ENCODE measurements around the gene TF.

TF gene

GRCh38 chr3:133831966-133832801, 86.0 kb downstream of the TF start:
- DNase-seq (ENCODE audit: low read depth in 1 of 2, low spot score in 1 of 2) = peak; percentile 27 to 30
- TF ChIP-seq JUND (IDR thresholded peaks at IDR 0.05; ENCODE audit: low read depth) = no peak
- in situ Hi-C loops (cut with HindIII; ENCODE audit: low pct_unique_long_range_greater_than_20kb, low sequenced_read_pairs) = no loop called here

GRCh38 chr3:133832802-133833144, 86.6 kb downstream of the TF start:
- no peak for TF ChIP-seq JUND (IDR thresholded peaks at IDR 0.05; ENCODE audit: low read depth)
- in situ Hi-C loops (cut with HindIII; ENCODE audit: low pct_unique_long_range_greater_than_20kb, low sequenced_read_pairs) = no loop called here
- DNase-seq (ENCODE audit: low read depth in 1 of 2, low spot score in 1 of 2) = no peak

- in situ Hi-C loops (cut with HindIII; ENCODE audit: low pct_unique_long_range_greater_than_20kb, low sequenced_read_pairs) = no loop called here
- DNase-seq (ENCODE audit: low read depth in 1 of 2, low spot score in 1 of 2) = no peak
- no peak for TF ChIP-seq JUND (IDR thresholded peaks at IDR 0.05; ENCODE audit: low read depth)
Measured at GRCh38 chr3:133833267-133833666, 87.1 kb downstream of the TF start.

- TF ChIP-seq JUND (IDR thresholded peaks at IDR 0.05; ENCODE audit: low read depth) = no peak
- DNase-seq (ENCODE audit: low read depth in 1 of 2, low spot score in 1 of 2) = no peak
- in situ Hi-C loops (cut with HindIII; ENCODE audit: low pct_unique_long_range_greater_than_20kb, low sequenced_read_pairs) = no loop called here
Measured at GRCh38 chr3:133833880-133834620, 87.9 kb downstream of the TF start.

GRCh38 chr3:133834621-133835417, 88.6 kb downstream of the TF start:
- in situ Hi-C loops (cut with HindIII; ENCODE audit: low pct_unique_long_range_greater_than_20kb, low sequenced_read_pairs) = no loop called here
- no peak for DNase-seq (ENCODE audit: low read depth in 1 of 2, low spot score in 1 of 2)
- no peak for TF ChIP-seq JUND (IDR thresholded peaks at IDR 0.05; ENCODE audit: low read depth)

GRCh38 chr3:133835418-133835743, 89.2 kb downstream of the TF start:
- in situ Hi-C loops (cut with HindIII; ENCODE audit: low pct_unique_long_range_greater_than_20kb, low sequenced_read_pairs) = no loop called here
- no peak for DNase-seq (ENCODE audit: low read depth in 1 of 2, low spot score in 1 of 2)
- TF ChIP-seq JUND (IDR thresholded peaks at IDR 0.05; ENCODE audit: low read depth) = no peak

- in situ Hi-C loops (cut with HindIII; ENCODE audit: low pct_unique_long_range_greater_than_20kb, low sequenced_read_pairs) = no loop called here
- no peak for DNase-seq (ENCODE audit: low read depth in 1 of 2, low spot score in 1 of 2)
- TF ChIP-seq JUND (IDR thresholded peaks at IDR 0.05; ENCODE audit: low read depth) = no peak
Measured at GRCh38 chr3:133835961-133836360, 89.8 kb downstream of the TF start.

GRCh38 chr3:133836497-133837158, 90.4 kb downstream of the TF start:
- DNase-seq (ENCODE audit: low read depth in 1 of 2, low spot score in 1 of 2) = no peak
- no peak for TF ChIP-seq JUND (IDR thresholded peaks at IDR 0.05; ENCODE audit: low read depth)
- in situ Hi-C loops (cut with HindIII; ENCODE audit: low pct_unique_long_range_greater_than_20kb, low sequenced_read_pairs) = no loop called here

- in situ Hi-C loops (cut with HindIII; ENCODE audit: low pct_unique_long_range_greater_than_20kb, low sequenced_read_pairs) = no loop called here
- TF ChIP-seq JUND (IDR thresholded peaks at IDR 0.05; ENCODE audit: low read depth) = no peak
- DNase-seq (ENCODE audit: low read depth in 1 of 2, low spot score in 1 of 2) = no peak
Measured at GRCh38 chr3:133837487-133838295, 91.5 kb downstream of the TF start.

GRCh38 chr3:133838296-133838789, 92.2 kb downstream of the TF start:
- no peak for DNase-seq (ENCODE audit: low read depth in 1 of 2, low spot score in 1 of 2)
- no peak for TF ChIP-seq JUND (IDR thresholded peaks at IDR 0.05; ENCODE audit: low read depth)
- in situ Hi-C loops (cut with HindIII; ENCODE audit: low pct_unique_long_range_greater_than_20kb, low sequenced_read_pairs) = no loop called here

GRCh38 chr3:133838916-133839800, 93.0 kb downstream of the TF start:
- DNase-seq (ENCODE audit: low read depth in 1 of 2, low spot score in 1 of 2) = no peak
- in situ Hi-C loops (cut with HindIII; ENCODE audit: low pct_unique_long_range_greater_than_20kb, low sequenced_read_pairs) = no loop called here
- no peak for TF ChIP-seq JUND (IDR thresholded peaks at IDR 0.05; ENCODE audit: low read depth)
